GM18498 (cell line): ENCODE measurements around the gene COL24A1.

ENCODE experiments used
- ATAC-seq: cut with Tn5 transposase; IDR thresholded peaks from one replicate; pipeline ENCODE4 v1.9.1; 2021; ENCODE audit warnings: mild to moderate bottlenecking, moderate library complexity; ENCODE audit not compliant: unreplicated experiment

COL24A1 gene

GRCh38 chr1:86156566-86157455, at the start of gene COL24A1:
COL24A1 (minus strand) TSS chr1:86156772; CDS start chr1:86156396, 376 bp downstream.
- ATAC-seq: peak; percentile 64

GRCh38 chr1:86205741-86206140, 49.2 kb upstream of the COL24A1 start:
- no peak for ATAC-seq

GRCh38 chr1:86202552-86203340, 46.2 kb upstream of the COL24A1 start:
- no peak for ATAC-seq

GRCh38 chr1:86201311-86201710, 44.7 kb upstream of the COL24A1 start:
- no peak for ATAC-seq

- no peak for ATAC-seq
Observed at GRCh38 chr1:86200901-86201300, 44.3 kb upstream of the COL24A1 start.

- no peak for ATAC-seq
Observed at GRCh38 chr1:86197206-86197855, 40.8 kb upstream of the COL24A1 start.

GRCh38 chr1:86195281-86195680, 38.7 kb upstream of the COL24A1 start:
- ATAC-seq: no peak

GRCh38 chr1:86194491-86195034, 38.0 kb upstream of the COL24A1 start:
- no peak for ATAC-seq

- no peak for ATAC-seq
Observed at GRCh38 chr1:86192417-86192816, 35.8 kb upstream of the COL24A1 start.

GRCh38 chr1:86191958-86192357, 35.4 kb upstream of the COL24A1 start:
- no peak for ATAC-seq

- no peak for ATAC-seq
Observed at GRCh38 chr1:86190873-86191272, 34.3 kb upstream of the COL24A1 start.

GRCh38 chr1:86184426-86184825, 27.9 kb upstream of the COL24A1 start:
- ATAC-seq: no peak

GRCh38 chr1:86183810-86184209, 27.2 kb upstream of the COL24A1 start:
- no peak for ATAC-seq

- ATAC-seq: no peak
Observed at GRCh38 chr1:86176226-86176625, 19.7 kb upstream of the COL24A1 start.

GRCh38 chr1:86175756-86176155, 19.2 kb upstream of the COL24A1 start:
- ATAC-seq: no peak

GRCh38 chr1:86169625-86170024, 13.1 kb upstream of the COL24A1 start:
- no peak for ATAC-seq

GRCh38 chr1:86159800-86160199, 3.2 kb upstream of the COL24A1 start:
- no peak for ATAC-seq

GRCh38 chr1:86155807-86156565, 586 bp downstream of the COL24A1 start:
- peak; percentile 36 for ATAC-seq

- ATAC-seq: no peak
Observed at GRCh38 chr1:86155051-86155806, 1.3 kb downstream of the COL24A1 start.
